GM23338 (cell line): ENCODE measurements around the gene RAPGEF3. TPM values are rescaled to one million over a fixed set of nuclear protein-coding genes. Genes with fewer than 3 reads are reported as not detected.

ENCODE experiments used
- ATAC-seq: fragments of 200-7000 bp; cut with Tn5 transposase; 3 replicates; pipeline ENCODE4 v1.9.1; 2020
- DNase-seq: peaks from one replicate; pipeline ENCODE4 v3.0.0-alpha.2; 2015; ENCODE audit warnings: low spot score
- H2AFZ ChIP-seq: fragments of 200-600 bp; sonication (generic); 2 replicates; pipeline ENCODE4 v1.8.0; 2016; ENCODE audit warnings: antibody characterized with exemption, mild to moderate bottlenecking, moderate library complexity
- H3F3A ChIP-seq: fragments of 200-600 bp; sonication (generic); replicated peaks from 2 replicates; pipeline ENCODE4 v1.8.0; 2017; ENCODE audit warnings: antibody characterized with exemption, mixed run types, low read depth
- H3K27ac ChIP-seq: fragments of 200-600 bp; sonication (generic); 2 replicates; pipeline ENCODE4 v1.6.1; 2016; ENCODE audit warnings: low read depth
- H3K27me3 ChIP-seq: fragments of 200-600 bp; sonication (generic); 2 replicates; pipeline ENCODE4 v1.8.0; 2016; ENCODE audit warnings: mild to moderate bottlenecking, mixed run types, moderate library complexity; ENCODE audit not compliant: insufficient read depth
- H3K36me3 ChIP-seq: fragments of 200-600 bp; sonication (generic); 2 replicates; pipeline ENCODE4 v1.8.0; 2016; ENCODE audit warnings: mild to moderate bottlenecking; ENCODE audit not compliant: insufficient read depth
- H3K4me1 ChIP-seq: fragments of 200-600 bp; sonication (generic); 2 replicates; pipeline ENCODE4 v1.8.0; 2016; ENCODE audit warnings: mild to moderate bottlenecking, moderate library complexity; ENCODE audit not compliant: insufficient read depth
- H3K4me2 ChIP-seq: fragments of 200-600 bp; sonication (generic); 2 replicates; pipeline ENCODE4 v1.7.1; 2017; ENCODE audit warnings: mixed run types
- H3K4me3 ChIP-seq: fragments of 200-600 bp; sonication (generic); 2 replicates; pipeline ENCODE4 v1.6.1; 2016; ENCODE audit warnings: mixed run types
- H3K79me2 ChIP-seq: fragments of 200-600 bp; sonication (generic); replicated peaks from 2 replicates; pipeline ENCODE4 v1.8.0; 2017; ENCODE audit warnings: mild to moderate bottlenecking; ENCODE audit not compliant: insufficient read depth
- H3K9me2 ChIP-seq: fragments of 200-600 bp; sonication (generic); 2 replicates; pipeline ENCODE4 v1.8.0; 2017; ENCODE audit not compliant: insufficient read depth
- H4K20me1 ChIP-seq: fragments of 200-600 bp; sonication (generic); replicated peaks from 2 replicates; pipeline ENCODE4 v1.8.0; 2017; ENCODE audit warnings: mild to moderate bottlenecking; ENCODE audit not compliant: insufficient read depth
- H3K27ac Mint-ChIP-seq: 2 replicates; pipeline ENCODE4 v1.8.0; 2020; ENCODE audit warnings: inconsistent platforms, mild to moderate bottlenecking, moderate library complexity, mixed read lengths
- H3K27me3 Mint-ChIP-seq: 3 replicates; pipeline ENCODE4 v1.8.0; 2022; ENCODE audit warnings: low read depth, mild to moderate bottlenecking, moderate library complexity, mixed read lengths, inconsistent platforms; ENCODE audit not compliant: insufficient read depth, poor library complexity
- H3K36me3 Mint-ChIP-seq: 3 replicates; pipeline ENCODE4 v1.8.0; 2021; ENCODE audit warnings: low read depth, mild to moderate bottlenecking, inconsistent platforms, moderate library complexity, mixed read lengths
- H3K4me1 Mint-ChIP-seq: 3 replicates; pipeline ENCODE4 v1.8.0; 2020; ENCODE audit warnings: mild to moderate bottlenecking, inconsistent platforms, mixed read lengths
- H3K4me3 Mint-ChIP-seq: 3 replicates; pipeline ENCODE4 v1.8.0; 2021; ENCODE audit warnings: moderate library complexity, mild to moderate bottlenecking, inconsistent platforms, mixed read lengths
- H3K9me3 Mint-ChIP-seq: 3 replicates; pipeline ENCODE4 v1.8.0; 2020; ENCODE audit warnings: moderate library complexity, mild to moderate bottlenecking, inconsistent platforms, mixed read lengths
- CREB1 ChIP-seq: fragments of 250-450 bp; sonication (Bioruptor Pico); IDR thresholded peaks from 2 replicates; pipeline ENCODE4 v1.5.0; 2020; ENCODE audit warnings: low read depth, mild to moderate bottlenecking, moderate library complexity
- EZH2 ChIP-seq: fragments of 200-600 bp; sonication (generic); IDR thresholded peaks from one replicate; pipeline ENCODE4 v1.8.0; 2017; ENCODE audit warnings: antibody characterized with exemption, mild to moderate bottlenecking, low read depth; ENCODE audit not compliant: unreplicated experiment
- EZH2phosphoT487 ChIP-seq: fragments of 200-600 bp; sonication (generic); IDR thresholded peaks from one replicate; pipeline ENCODE4 v1.8.1; 2018; ENCODE audit warnings: antibody characterized with exemption; ENCODE audit not compliant: unreplicated experiment
- JUNB ChIP-seq: IDR thresholded peaks from one replicate; pipeline ENCODE4 v1.6.1; 2016; ENCODE audit warnings: antibody characterized with exemption; ENCODE audit not compliant: unreplicated experiment
- NANOG ChIP-seq: IDR thresholded peaks from 2 replicates; pipeline ENCODE4 v1.6.1; 2016; ENCODE audit warnings: antibody characterized with exemption, borderline replicate concordance
- POLR2AphosphoS5 ChIP-seq: IDR thresholded peaks from 2 replicates; pipeline ENCODE4 v1.6.1; 2016; ENCODE audit warnings: antibody characterized with exemption, low read depth
- STAT1 ChIP-seq: IDR thresholded peaks from one replicate; pipeline ENCODE4 v1.6.1; 2016; ENCODE audit warnings: antibody characterized with exemption; ENCODE audit not compliant: unreplicated experiment
- ZNF114 ChIP-seq: fragments of 250-450 bp; sonication (Bioruptor Pico); IDR thresholded peaks from 2 replicates; pipeline ENCODE4 v1.5.0; 2020; ENCODE audit warnings: mild to moderate bottlenecking, moderate library complexity
- ZNF331 ChIP-seq: fragments of 250-450 bp; sonication (Bioruptor Pico); IDR thresholded peaks from 2 replicates; pipeline ENCODE4 v1.5.0; 2020; ENCODE audit warnings: low read depth, mild to moderate bottlenecking, moderate library complexity
- polyA plus RNA-seq: library from polyadenylated mRNA; unstranded; fragments of >200 nt; fragmentation: Nextera tagmentation; extraction: Ambion mirVana; gene quantifications from 2 replicates; pipeline ENCODE4 v1.2.1, GENCODE V29; 2016
- total RNA-seq: library from RNA; depleted of rRNA; stranded (reverse); fragments of >200 nt; shearing (Covaris generic); gene quantifications from 2 replicates; pipeline ENCODE4 v1.2.3, GENCODE V29; 2014
- TF ChIP-seq, protein P1 (sequence below), 2 experiments: fragments of 200-600 bp in 1 of 2; sonication (generic) in 1 of 2; conservative IDR thresholded peaks; 2 replicates each; pipeline versions ENCODE4 v1.5.1 to v1.6.1; 2016 to 2017; ENCODE audit warnings: antibody characterized with exemption in 2 of 2, low read depth in 2 of 2, mild to moderate bottlenecking in 2 of 2, moderate library complexity in 1 of 2
- TF ChIP-seq, protein P2 (sequence below): fragments of 250-450 bp; sonication (Bioruptor Pico); IDR thresholded peaks from 2 replicates; pipeline ENCODE4 v1.5.0; 2020; ENCODE audit warnings: mild to moderate bottlenecking, moderate library complexity
- TF ChIP-seq, protein P3 (sequence below): IDR thresholded peaks from one replicate; pipeline ENCODE4 v1.6.1; 2018; ENCODE audit warnings: antibody characterized with exemption; ENCODE audit not compliant: unreplicated experiment
- TF ChIP-seq, protein P4 (sequence below): IDR thresholded peaks from 2 replicates; pipeline ENCODE4 v1.6.1; 2016; ENCODE audit warnings: antibody characterized with exemption

Gene RAPGEF3
- total and polyA plus RNA-seq, 2 experiments from 2014 or later: 2.3 to 11.8 TPM

DNA sequence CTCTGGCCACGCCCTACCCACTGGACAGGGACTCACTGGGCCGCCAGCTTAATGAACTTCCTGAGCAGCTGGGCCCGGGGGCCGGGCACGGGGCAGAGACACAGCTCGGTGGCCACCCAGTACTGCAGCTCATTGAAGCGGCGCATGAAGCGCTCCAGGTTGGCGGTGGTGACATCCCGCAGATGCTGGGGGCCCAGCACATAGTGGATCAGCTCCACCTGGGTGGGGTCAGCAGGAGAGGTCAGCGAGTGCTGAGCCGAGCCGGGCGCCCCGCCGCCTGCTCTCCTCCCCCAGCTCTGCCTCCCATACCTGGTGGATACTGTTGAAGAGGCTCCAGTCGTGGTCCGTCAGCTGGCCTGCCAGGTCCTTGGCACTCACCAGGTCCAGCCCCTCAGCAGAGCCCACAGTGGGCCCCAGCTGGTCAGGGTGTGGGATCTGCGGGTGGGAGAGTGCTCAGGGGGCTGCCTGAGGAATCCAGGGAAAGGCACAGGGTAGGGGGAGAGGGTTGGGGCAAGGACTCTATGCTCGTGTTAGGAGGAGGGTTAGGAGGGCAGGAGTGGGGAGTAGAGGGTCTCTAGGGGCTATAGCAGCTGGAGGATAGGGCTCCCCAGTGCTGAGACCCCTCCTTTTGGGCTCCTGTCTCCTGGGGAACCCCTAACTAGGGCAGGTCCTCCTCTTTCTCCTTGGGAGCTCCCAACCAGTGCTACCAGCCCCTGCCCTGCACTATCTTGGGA, 17.9 kb downstream of the RAPGEF3 start:
- H3K27ac ChIP-seq: no peak overlapping the region
- H3K27me3 ChIP-seq: no peaks in the 10 kb centered on the region
- DNase-seq: no peak
- TF ChIP-seq, protein P1, sequence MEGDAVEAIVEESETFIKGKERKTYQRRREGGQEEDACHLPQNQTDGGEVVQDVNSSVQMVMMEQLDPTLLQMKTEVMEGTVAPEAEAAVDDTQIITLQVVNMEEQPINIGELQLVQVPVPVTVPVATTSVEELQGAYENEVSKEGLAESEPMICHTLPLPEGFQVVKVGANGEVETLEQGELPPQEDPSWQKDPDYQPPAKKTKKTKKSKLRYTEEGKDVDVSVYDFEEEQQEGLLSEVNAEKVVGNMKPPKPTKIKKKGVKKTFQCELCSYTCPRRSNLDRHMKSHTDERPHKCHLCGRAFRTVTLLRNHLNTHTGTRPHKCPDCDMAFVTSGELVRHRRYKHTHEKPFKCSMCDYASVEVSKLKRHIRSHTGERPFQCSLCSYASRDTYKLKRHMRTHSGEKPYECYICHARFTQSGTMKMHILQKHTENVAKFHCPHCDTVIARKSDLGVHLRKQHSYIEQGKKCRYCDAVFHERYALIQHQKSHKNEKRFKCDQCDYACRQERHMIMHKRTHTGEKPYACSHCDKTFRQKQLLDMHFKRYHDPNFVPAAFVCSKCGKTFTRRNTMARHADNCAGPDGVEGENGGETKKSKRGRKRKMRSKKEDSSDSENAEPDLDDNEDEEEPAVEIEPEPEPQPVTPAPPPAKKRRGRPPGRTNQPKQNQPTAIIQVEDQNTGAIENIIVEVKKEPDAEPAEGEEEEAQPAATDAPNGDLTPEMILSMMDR (conservative IDR thresholded peaks at IDR 0.05; ENCODE audit: low read depth in 2 of 2): no peak
- TF ChIP-seq POLR2AphosphoS5 (no peak), EZH2phosphoT487 (no peak), ZNF331 (no peak), STAT1 (no peak), NANOG (no peak), EZH2 (no peak), ZNF114 (CRISPR knock-in tag) (no peak), CREB1 (CRISPR knock-in tag) (no peak), JUNB (no peak)
- TF ChIP-seq, protein P2, sequence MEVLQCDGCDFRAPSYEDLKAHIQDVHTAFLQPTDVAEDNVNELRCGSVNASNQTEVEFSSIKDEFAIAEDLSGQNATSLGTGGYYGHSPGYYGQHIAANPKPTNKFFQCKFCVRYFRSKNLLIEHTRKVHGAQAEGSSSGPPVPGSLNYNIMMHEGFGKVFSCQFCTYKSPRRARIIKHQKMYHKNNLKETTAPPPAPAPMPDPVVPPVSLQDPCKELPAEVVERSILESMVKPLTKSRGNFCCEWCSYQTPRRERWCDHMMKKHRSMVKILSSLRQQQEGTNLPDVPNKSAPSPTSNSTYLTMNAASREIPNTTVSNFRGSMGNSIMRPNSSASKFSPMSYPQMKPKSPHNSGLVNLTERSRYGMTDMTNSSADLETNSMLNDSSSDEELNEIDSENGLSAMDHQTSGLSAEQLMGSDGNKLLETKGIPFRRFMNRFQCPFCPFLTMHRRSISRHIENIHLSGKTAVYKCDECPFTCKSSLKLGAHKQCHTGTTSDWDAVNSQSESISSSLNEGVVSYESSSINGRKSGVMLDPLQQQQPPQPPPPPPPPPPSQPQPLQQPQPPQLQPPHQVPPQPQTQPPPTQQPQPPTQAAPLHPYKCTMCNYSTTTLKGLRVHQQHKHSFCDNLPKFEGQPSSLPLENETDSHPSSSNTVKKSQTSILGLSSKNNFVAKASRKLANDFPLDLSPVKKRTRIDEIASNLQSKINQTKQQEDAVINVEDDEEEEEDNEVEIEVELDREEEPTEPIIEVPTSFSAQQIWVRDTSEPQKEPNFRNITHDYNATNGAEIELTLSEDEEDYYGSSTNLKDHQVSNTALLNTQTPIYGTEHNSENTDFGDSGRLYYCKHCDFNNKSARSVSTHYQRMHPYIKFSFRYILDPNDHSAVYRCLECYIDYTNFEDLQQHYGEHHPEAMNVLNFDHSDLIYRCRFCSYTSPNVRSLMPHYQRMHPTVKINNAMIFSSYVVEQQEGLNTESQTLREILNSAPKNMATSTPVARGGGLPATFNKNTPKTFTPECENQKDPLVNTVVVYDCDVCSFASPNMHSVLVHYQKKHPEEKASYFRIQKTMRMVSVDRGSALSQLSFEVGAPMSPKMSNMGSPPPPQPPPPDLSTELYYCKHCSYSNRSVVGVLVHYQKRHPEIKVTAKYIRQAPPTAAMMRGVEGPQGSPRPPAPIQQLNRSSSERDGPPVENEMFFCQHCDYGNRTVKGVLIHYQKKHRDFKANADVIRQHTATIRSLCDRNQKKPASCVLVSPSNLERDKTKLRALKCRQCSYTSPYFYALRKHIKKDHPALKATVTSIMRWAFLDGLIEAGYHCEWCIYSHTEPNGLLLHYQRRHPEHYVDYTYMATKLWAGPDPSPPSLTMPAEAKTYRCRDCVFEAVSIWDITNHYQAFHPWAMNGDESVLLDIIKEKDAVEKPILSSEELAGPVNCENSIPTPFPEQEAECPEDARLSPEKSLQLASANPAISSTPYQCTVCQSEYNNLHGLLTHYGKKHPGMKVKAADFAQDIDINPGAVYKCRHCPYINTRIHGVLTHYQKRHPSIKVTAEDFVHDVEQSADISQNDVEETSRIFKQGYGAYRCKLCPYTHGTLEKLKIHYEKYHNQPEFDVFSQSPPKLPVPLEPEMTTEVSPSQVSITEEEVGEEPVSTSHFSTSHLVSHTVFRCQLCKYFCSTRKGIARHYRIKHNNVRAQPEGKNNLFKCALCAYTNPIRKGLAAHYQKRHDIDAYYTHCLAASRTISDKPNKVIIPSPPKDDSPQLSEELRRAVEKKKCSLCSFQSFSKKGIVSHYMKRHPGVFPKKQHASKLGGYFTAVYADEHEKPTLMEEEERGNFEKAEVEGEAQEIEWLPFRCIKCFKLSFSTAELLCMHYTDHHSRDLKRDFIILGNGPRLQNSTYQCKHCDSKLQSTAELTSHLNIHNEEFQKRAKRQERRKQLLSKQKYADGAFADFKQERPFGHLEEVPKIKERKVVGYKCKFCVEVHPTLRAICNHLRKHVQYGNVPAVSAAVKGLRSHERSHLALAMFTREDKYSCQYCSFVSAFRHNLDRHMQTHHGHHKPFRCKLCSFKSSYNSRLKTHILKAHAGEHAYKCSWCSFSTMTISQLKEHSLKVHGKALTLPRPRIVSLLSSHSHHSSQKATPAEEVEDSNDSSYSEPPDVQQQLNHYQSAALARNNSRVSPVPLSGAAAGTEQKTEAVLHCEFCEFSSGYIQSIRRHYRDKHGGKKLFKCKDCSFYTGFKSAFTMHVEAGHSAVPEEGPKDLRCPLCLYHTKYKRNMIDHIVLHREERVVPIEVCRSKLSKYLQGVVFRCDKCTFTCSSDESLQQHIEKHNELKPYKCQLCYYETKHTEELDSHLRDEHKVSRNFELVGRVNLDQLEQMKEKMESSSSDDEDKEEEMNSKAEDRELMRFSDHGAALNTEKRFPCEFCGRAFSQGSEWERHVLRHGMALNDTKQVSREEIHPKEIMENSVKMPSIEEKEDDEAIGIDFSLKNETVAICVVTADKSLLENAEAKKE (CRISPR knock-in tag): no peak
- TF ChIP-seq, protein P3, sequence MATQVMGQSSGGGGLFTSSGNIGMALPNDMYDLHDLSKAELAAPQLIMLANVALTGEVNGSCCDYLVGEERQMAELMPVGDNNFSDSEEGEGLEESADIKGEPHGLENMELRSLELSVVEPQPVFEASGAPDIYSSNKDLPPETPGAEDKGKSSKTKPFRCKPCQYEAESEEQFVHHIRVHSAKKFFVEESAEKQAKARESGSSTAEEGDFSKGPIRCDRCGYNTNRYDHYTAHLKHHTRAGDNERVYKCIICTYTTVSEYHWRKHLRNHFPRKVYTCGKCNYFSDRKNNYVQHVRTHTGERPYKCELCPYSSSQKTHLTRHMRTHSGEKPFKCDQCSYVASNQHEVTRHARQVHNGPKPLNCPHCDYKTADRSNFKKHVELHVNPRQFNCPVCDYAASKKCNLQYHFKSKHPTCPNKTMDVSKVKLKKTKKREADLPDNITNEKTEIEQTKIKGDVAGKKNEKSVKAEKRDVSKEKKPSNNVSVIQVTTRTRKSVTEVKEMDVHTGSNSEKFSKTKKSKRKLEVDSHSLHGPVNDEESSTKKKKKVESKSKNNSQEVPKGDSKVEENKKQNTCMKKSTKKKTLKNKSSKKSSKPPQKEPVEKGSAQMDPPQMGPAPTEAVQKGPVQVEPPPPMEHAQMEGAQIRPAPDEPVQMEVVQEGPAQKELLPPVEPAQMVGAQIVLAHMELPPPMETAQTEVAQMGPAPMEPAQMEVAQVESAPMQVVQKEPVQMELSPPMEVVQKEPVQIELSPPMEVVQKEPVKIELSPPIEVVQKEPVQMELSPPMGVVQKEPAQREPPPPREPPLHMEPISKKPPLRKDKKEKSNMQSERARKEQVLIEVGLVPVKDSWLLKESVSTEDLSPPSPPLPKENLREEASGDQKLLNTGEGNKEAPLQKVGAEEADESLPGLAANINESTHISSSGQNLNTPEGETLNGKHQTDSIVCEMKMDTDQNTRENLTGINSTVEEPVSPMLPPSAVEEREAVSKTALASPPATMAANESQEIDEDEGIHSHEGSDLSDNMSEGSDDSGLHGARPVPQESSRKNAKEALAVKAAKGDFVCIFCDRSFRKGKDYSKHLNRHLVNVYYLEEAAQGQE: no peak
- TF ChIP-seq, protein P4, sequence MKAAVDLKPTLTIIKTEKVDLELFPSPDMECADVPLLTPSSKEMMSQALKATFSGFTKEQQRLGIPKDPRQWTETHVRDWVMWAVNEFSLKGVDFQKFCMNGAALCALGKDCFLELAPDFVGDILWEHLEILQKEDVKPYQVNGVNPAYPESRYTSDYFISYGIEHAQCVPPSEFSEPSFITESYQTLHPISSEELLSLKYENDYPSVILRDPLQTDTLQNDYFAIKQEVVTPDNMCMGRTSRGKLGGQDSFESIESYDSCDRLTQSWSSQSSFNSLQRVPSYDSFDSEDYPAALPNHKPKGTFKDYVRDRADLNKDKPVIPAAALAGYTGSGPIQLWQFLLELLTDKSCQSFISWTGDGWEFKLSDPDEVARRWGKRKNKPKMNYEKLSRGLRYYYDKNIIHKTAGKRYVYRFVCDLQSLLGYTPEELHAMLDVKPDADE: no peak
- H3K27ac Mint-ChIP-seq: no peak overlapping the region
- H3K4me2 ChIP-seq: no peak overlapping the region
- no peak overlapping the region for H3K4me3 Mint-ChIP-seq
- no peak overlapping the region for H3K4me3 ChIP-seq
- H3K27me3 Mint-ChIP-seq: peaks cover 20% of the 10 kb centered on the region
- H3F3A ChIP-seq: no peaks in the 10 kb centered on the region
- H3K4me1 ChIP-seq: 0 out of 2 replicates have a peak, but pooled peaks cover 4% of the 10 kb centered on the region
- H3K9me3 Mint-ChIP-seq: no peaks in the 10 kb centered on the region; the same call in 2 of the 3 replicates
- peaks cover 37% of the 10 kb centered on the region for H3K4me1 Mint-ChIP-seq
- no peaks in the 10 kb centered on the region; the same call in 2 of the 3 replicates for H3K36me3 Mint-ChIP-seq
- no peaks in the 10 kb centered on the region for H3K9me2 ChIP-seq
- no peaks in the 10 kb centered on the region for H4K20me1 ChIP-seq
- H2AFZ ChIP-seq: no peak overlapping the region
- no peaks in the 10 kb centered on the region for H3K36me3 ChIP-seq
- no peak for ATAC-seq
- H3K79me2 ChIP-seq: no peaks in the 10 kb centered on the region
